Activated gamma-delta T cell (primary cell): ENCODE measurements around the gene VPS36.
"Not testable (repeated sequence)": the region's sequence is repeated elsewhere in the genome, so short reads cannot be mapped to it uniquely, and the experiment has no call there.

ENCODE experiments used
- DNase-seq: peaks from one replicate; lab custom pipeline; 2025; lab: John Stamatoyannopoulos, UW

The VPS36 gene

DNA sequence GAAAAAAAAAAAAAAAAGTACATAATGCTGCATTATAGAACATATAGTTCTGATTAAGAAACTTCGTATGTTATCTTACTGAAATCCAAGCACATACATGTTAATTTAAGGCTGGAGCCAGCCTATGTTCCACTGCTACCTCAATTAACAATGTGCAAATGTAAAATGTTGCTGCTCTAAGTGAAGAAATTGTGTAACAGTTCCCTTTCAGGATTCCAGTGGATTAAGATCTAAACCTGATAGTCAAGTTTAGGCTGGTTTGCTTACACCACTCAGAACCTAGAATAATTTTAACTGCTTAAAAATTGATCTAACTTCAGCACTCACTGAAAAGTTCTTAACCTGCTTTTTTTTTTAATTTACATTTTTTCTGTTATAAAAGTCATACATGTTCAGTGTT lies 4.2 kb downstream of the VPS36 start:
- DNase-seq = no peak

DNA sequence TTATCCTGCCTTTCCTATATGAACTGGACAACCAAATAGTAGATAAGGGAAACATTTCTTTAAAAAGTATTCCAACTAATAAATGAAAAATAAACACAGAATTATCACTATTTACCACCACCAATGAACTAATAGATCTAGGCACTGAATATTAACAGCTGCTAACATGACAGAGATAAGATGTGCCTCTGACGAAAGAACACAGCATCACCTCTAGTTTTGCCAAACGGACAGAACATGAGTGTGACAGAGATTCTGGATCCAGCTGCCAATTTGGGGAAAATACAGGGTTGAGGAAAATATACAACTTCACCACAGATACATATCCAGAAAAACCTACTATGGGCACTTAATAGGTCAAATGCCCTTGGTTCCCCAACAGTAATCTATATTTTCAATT lies 18.0 kb downstream of the VPS36 start:
- no peak for DNase-seq

- DNase-seq = no peak
Measured at GRCh38 chr13:52428295-52428694, 22.1 kb downstream of the VPS36 start.

GRCh38 chr13:52421216-52421615 lies 29.2 kb downstream of the VPS36 start:
- no peak for DNase-seq

DNA sequence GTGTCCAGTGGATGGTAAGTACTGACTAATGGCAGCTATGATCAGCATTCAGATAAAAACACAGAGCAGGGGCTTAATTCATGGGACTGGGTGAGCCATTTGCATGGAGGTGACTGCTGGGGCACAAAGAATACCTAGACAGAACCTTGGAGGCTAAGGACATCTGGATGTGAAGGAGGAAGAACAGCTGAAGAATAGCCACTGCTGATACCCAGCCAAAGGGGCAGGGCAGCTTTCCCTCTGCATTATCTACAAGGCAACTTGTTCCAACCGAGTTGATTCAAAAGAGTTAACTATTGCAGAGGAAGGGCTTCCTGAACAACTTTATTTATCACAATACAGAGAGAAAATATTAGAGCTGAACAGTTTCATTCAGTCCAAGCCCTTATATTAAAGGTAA lies 31.4 kb downstream of the VPS36 start:
- DNase-seq = no peak

DNA sequence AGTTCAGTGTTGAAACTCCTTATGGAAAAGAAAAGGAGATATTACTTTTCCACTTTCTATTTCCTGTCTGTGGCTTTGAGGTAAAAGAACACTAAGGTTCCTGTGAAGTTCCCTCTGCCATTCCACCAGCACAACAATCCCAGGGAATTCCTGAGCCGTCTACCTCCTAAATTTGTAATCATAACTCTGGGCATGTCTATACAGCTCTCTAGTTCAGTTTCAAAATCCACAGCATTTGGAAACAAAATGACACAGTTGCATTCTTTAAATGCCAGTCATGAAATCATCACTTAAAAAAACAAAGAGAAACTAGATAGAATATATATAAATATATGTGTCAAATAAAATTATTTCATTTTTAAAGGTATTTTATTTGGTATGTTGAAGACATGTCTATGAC lies 35.5 kb downstream of the VPS36 start:
- no peak for DNase-seq

GRCh38 chr13:52414051-52414450 lies 36.4 kb downstream of the VPS36 start:
- no peak for DNase-seq

GRCh38 chr13:52412128-52412527 lies 38.3 kb downstream of the VPS36 start:
- no peak for DNase-seq

DNA sequence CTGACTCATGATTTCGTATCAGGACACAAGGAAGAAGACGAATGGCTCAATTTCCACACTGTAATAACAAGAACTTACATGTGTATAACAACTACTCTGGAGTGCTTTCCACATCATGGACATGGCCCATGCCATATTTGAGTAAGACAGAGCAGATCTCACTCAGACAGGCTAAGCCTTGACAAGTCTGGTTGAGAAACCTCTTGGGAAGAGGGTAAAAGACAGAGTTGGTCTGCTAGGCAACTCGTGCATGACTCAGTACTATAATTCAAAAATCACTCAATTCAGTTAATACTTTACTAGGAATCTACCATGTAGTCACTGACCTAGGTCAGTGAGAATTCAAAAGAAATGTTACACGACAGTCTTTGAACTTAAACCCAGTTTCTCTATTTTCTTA lies 38.8 kb downstream of the VPS36 start:
- DNase-seq = no peak

GRCh38 chr13:52408071-52408658 lies 42.3 kb downstream of the VPS36 start:
- DNase-seq = not testable (repeated sequence)

- DNase-seq = not testable (repeated sequence)
Measured at GRCh38 chr13:52407436-52407835, 43.0 kb downstream of the VPS36 start.

GRCh38 chr13:52406629-52407028 lies 43.8 kb downstream of the VPS36 start:
- DNase-seq = no peak

DNA sequence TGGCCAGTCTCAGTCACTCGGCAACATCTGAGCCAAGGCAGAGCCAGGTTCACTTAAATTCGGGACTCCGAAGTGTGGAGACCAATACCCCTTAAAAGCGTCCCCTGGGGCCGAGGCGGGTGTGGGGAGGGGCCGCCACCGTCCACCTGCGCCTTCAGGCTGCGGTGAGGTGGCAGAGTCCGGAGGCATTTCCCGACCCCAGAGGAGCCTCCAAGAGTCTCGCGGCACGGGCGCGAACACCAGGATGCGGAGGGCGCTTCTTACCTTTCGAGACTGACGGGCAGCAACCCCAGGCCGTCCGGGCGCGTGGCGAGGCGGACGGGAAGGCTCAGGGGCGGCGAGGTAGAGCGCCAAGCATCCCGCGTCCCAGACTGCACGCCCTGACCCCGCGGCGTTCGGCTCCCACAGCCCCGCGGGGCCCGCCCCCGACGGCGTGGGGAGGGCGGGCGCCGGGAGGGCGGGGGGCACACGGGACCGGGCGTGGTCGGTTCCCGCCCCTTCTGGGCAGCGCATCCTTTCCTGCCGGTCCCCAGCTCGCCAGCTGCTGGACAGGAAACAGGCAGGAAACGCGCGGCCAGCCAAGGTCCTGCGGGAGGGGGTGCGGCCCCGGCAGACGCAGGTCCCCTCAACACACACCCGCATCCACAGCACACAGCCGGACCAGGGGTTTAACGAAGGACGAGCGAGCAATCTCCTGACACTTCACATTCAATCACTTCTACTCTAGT lies 44.5 kb downstream of the VPS36 start, which contains the start of gene THSD1:
Gene THSD1 (minus strand): TSS at position 406 of the 728 bp plus-strand sequence. CDS start 3,572 bp downstream, outside the sequence.
- peak; percentile 16 for DNase-seq

DNA sequence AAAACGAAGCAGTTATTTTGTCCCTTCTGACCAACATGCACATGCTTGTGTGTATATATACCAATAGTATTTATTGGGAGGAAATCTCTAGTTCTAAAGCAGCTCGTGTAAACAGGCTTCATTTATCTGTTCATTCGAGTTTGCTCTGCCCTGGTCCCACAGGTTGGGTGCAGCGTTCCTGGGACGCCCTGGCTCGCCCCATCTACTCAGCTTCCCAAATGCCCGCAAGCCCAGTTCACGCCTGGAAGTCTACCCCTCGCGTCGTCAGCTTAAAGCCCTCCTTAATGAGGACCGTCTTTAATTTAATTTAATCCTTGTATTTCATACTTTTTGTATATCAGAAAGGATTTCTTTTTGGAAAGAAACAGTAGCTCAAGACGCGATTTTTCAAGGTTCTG lies 45.1 kb downstream of the VPS36 start:
- DNase-seq = no peak

DNA sequence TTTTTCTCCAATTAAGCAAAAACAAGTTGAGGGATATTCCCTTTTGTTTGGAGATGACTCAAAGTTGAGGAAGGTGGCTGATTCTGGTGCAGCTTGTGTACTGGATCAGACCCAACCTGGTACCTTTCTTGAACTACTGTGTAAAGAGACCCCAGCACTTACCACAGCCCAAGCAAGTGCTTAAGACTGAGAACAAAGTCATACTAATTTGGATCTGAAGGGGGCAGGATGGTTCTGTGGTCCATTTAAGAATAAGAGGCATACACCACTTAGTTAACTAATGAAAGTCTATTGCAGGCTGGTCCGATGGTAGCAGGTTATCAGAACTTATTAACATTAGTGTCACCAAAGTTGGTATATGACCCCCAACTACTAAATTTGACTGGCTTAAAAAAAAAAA lies 50.7 kb downstream of the VPS36 start:
- DNase-seq = no peak

GRCh38 chr13:52399046-52399445 lies 51.4 kb downstream of the VPS36 start:
- no peak for DNase-seq

GRCh38 chr13:52395704-52396103 lies 54.7 kb downstream of the VPS36 start:
- DNase-seq = no peak

- no peak for DNase-seq
Measured at GRCh38 chr13:52394586-52394985, 55.8 kb downstream of the VPS36 start.

GRCh38 chr13:52393572-52394357 lies 56.7 kb downstream of the VPS36 start:
- no peak for DNase-seq

DNA sequence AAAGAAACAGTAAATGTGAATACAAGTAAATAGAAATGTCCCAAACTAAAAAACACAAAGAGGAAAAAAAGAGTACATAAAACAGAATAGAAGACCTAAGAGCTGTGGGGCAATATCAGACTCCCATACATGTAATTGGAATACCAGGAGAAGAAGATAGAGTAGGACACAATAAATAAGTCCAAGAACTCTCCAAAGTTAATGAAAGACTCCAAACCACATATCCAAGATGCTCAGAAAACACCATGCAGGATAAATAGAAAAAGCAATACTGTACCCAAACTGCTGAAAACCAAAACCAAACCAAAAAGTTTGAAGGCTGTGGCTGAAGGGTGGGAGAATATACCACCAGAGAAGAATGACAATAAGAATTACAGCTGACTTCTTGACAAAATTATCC lies 62.7 kb downstream of the VPS36 start:
- no peak for DNase-seq

- no peak for DNase-seq
Measured at GRCh38 chr13:52385870-52386269, 64.6 kb downstream of the VPS36 start.

GRCh38 chr13:52383366-52383765 lies 67.1 kb downstream of the VPS36 start:
- no peak for DNase-seq

GRCh38 chr13:52378312-52378711 lies 72.1 kb downstream of the VPS36 start:
- DNase-seq = no peak
